ENCODE data around the gene RNF44.
A peak's percentile ranks its signal among the peaks of the same experiment; 100 is the strongest.
"Not testable (repeated sequence)": the region's sequence is repeated elsewhere in the genome, so short reads cannot be mapped to it uniquely, and the experiment has no call there.

Gene RNF44

DNA sequence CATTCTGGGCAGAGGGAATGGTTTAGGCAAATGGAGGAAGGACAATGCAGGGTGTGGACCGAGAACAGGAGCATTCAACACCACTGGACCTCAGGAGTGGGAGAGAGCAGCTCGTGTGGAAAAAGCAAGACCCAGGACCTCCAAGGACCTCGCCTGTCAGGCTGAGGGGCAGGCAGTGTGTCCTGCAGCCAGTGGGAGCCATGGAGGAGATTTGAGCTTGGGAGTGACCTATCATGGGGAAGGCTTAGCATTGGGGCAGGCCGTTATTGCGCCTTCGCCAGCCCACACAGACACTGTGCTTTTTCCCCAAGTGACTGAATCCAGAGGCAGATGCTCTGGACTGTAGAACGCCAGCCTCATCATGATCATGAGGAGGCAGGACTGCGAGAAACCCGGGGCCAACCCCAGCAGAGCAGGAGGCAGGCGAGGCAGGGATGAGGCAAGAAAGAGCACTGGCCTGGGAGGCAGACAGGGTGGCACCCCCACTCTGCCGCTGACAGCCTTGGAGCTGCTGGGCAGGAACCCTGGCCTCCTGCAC lies 15.2 kb upstream of the RNF44 start:
- no peak overlapping the region for H3K4me3 ChIP-seq (ENCODE audit: low read depth, low read length)

DNA sequence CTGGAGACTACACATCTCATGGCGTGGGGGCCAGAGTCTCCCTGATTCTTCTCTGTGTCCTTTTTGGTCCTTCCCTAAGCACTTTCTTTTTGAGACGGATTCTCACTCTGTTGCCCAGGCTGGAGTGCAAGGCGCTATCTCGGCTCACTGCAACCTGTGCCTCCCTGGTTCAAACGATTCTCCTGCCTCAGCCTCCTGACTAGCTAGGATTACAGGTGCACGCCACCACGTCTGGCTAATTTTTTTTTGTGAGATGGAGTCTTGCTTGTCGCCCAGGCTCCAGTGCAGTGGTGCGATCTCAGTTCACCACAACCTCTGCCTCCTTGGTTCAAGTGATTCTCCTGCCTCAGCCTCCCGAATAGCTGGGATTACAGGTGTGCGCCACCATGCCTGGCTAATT lies 13.7 kb upstream of the RNF44 start:
- not testable (repeated sequence) for H3K4me3 ChIP-seq (ENCODE audit: low read depth, low read length)

GRCh38 chr5:176550275-176550831 lies 13.2 kb upstream of the RNF44 start:
- H3K4me3 ChIP-seq (ENCODE audit: low read depth, low read length) = no peak overlapping the region

DNA sequence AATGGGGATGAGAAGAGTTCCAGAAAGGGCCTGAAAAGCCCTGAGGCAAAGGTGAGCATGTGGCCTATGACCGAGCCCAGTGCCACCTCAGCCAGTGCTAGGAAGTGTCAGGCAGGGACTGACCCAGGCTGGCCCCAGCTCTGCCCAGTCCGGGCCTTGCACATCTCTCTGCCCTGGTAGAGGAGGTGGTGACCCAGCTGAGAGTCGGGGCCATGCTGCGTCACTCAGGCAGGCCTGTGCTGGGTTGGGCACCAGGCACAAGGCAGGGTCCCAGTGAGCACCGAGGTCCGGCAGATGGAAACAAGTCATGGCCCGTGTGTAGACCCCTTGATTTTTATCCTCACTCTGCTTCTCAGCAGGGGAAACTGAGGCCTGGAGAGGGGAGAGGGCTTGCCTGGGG lies 12.7 kb upstream of the RNF44 start:
- no peak overlapping the region for H3K4me3 ChIP-seq (ENCODE audit: low read depth, low read length)

DNA sequence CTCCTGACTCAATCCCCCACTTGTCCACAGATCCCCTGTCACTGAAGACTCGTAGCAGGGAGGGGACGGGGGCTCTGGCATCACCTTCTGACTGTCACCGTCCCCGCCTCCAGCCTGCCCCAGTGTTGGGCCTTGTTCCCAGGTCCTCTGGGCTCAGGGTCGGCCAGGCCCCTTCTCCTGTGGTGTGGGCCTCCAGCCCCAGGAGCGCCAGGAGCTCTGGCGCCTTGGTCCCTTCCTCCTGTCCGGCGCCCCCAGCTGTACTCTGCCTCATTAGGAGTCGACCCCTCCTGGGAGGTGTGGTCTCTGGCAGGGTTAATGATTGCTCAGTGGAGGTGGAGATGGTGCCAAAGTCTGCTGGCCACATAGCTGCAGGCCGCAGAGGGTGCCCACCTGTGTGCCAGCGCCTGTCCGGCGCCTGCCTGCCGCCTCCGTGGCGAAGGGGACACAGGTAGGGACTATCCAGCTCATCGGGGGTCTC lies 11.8 kb upstream of the RNF44 start, which contains the start of gene CDHR2:
Gene CDHR2 (plus strand): TSS at position 376 of the 478 bp plus-strand sequence. CDS start 16,011 bp downstream, outside the sequence.
- no peak within 1 kb of the TSS for H3K4me3 ChIP-seq (ENCODE audit: low read depth, low read length)

GRCh38 chr5:176547802-176548201 lies 10.6 kb upstream of the RNF44 start:
- H3K4me3 ChIP-seq (ENCODE audit: low read depth, low read length) = no peak overlapping the region

- no peak overlapping the region for H3K4me3 ChIP-seq (ENCODE audit: low read depth, low read length)
These were observed 8.7 kb upstream of the RNF44 start for GRCh38 chr5:176545737-176546509.

DNA sequence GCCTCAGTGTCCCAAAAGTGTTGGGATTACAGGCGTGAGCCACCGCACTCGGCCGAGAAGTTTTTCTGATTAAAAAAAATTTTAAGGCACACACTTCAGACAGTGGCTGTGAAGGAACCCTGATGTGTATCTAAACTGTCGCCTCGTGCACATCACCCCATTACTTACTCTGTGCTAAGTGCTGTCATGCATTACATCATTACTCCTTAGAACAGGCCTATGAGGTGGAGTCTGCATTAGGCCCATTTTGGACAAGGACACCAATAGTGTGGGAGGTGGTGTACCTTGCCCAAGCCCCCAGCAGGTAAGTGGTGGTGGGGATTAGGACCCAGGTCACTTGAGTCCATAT lies 8.2 kb upstream of the RNF44 start:
- H3K4me3 ChIP-seq (ENCODE audit: low read depth, low read length) = no peak overlapping the region

- H3K4me3 ChIP-seq (ENCODE audit: low read depth, low read length) = peak overlapping the region; percentile 40
These were observed 6.4 kb upstream of the RNF44 start for GRCh38 chr5:176543428-176544182.

DNA sequence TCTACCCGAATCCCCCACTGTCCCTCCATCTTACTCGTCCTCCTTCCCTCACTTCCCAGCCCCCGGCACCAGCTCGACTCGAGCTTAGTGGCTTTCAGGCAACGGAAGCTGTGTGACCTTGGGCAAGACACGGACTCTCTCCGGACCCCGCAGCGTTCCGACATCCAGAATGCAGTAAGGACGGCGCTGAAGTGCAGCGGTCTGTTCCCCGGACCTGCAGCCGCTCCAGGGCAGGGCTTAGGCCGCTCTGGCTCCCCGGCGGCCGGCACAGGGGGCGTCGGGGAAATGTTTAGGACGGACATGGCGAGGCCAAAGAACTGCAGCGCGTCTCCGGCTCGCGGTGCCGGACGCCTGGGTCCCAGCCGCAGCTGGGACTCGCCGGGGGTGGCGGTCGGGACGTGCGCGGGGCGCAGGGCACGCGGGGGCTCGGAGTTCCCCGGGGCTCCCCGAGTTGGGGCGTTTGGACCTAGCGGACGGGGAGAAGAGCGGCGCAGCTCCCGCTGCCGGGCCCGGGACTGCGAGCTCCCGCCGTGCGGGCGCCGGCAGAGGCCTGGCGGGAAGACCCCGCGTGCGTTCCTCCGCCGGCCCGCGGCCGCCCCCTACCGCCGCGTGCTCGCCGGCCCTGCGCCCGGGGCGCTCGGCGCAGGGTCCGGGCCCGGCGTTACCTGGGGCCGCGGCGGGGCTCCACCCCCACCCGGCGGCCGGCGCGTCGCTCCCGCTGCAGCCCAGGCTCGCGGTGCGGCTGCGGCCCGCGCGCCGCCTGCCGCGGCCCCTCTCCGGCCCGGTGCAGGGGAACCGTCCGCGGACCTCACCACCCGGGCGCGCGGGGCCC lies 5.6 kb upstream of the RNF44 start:
- peak overlapping the region; percentile 40 for H3K4me3 ChIP-seq (ENCODE audit: low read depth, low read length)

DNA sequence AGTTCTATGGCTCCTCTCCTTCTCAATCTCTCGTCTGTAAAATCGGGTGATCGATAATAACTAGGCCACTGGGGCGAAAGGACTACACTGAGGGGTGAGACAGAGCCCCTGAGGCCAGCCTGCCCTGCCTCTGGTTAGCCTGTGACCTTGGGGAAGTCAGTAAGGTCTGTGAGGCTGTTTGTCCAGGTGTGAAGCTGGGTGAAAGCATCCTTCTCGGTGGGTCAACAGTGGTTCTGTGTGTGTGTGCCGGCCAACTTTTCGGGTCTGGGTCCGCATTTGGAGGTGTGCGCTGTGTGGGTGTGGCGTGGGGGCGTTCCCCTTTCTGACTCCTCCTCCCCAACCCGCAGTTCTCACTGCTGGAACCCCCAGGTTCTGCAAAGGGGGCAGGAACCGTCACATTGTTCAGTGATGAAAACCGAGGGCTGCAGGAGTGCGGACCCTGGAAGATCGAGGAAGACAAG lies 5.0 kb upstream of the RNF44 start:
- peak overlapping the region; percentile 40 for H3K4me3 ChIP-seq (ENCODE audit: low read depth, low read length)

GRCh38 chr5:176541338-176542134 lies 4.3 kb upstream of the RNF44 start:
- H3K4me3 ChIP-seq (ENCODE audit: low read depth, low read length) = no peak overlapping the region

GRCh38 chr5:176540956-176541337 lies 3.7 kb upstream of the RNF44 start:
- no peak overlapping the region for H3K4me3 ChIP-seq (ENCODE audit: low read depth, low read length)

- no peak overlapping the region for H3K4me3 ChIP-seq (ENCODE audit: low read depth, low read length)
These were observed 3.3 kb upstream of the RNF44 start for GRCh38 chr5:176540476-176540899.

GRCh38 chr5:176538989-176539384 lies 1.8 kb upstream of the RNF44 start:
- no peak overlapping the region for H3K4me3 ChIP-seq (ENCODE audit: low read depth, low read length)

DNA sequence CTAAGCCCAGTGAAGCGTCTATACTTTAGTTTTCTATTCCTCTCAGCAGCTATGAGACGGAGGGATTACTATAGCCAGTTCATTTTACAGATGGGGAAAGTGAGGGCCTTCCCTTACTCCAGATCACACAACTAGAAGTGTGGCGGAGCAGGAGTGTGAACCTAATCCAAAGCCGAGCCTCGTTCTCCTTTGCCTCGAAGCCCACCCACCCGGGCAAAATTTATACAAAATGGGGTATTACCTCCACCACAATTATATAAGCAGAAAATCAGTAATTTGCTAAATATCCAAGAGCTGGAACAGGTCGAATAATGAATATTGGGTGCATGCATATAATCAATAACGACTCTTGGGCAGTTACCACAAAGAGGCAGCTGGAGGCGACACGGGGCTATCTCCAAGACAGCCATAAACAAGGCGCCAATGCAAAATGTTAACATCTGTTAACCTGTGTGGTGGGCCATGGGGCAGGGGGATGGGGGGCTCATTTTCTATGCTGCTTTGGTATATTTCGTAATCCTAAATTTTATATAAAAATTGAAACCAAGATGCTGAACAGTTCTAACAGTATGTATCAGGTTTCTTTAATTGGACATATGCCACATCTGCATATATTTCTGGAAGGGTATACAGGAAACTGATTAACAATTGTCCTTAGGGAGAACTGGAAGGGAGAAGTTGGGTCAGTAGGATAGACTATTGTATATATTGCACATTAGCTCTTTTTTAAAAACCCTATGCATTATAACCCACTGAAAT lies 1.2 kb upstream of the RNF44 start:
- peak overlapping the region; percentile 24 for H3K4me3 ChIP-seq (ENCODE audit: low read depth, low read length)

GRCh38 chr5:176537554-176538229 lies 490 bp upstream of the RNF44 start:
- H3K4me3 ChIP-seq (ENCODE audit: low read depth, low read length) = peak overlapping the region; percentile 68

DNA sequence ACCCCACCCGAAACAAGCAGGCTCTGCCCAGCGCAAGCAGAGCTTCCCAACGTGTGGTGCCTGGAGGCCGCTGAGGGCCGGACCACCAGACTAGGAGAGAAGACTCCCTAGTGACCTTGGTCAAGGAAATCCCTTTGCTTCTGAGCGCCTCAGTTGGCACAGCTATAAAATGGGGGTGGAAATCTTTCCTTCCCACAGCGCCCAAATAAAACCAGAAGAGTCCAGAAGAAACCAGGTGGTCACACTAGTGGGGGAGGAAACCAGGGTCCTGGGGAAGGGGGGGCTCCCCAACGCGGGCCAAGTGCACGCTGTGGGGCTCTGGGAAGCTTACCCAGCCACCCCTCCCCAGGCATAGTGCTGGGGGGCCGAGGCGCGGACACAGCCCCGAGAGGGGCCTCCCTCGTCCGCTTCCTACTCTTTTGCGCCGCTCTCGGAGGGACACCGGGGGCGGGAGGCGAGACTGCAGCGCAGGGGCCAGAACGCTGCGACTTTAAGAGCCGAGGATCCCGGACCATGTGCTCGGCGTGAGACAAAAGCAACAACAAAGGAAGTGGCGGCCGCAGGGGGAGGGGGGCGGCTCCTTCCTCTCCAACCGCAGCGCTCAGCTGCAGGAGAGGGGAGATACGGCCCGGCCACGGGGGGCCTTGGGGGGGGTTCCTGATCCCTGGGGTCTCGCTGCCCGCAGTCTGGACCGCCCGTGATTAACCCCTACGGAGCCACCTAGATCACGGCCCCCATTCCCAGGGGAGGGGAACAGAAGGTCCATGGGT lies 885 bp downstream of the RNF44 start:
- H3K4me3 ChIP-seq (ENCODE audit: low read depth, low read length) = peak overlapping the region; percentile 68

Data from iPS-11a (cell line).